Fibroblast of lung (primary cell): ENCODE data around the gene STX1B.

Source experiments
- EZH2 ChIP-seq: IDR thresholded peaks from 2 replicates; pipeline ENCODE4 v1.5.1; 2012; ENCODE audit warnings: low read length, control low read depth, mild to moderate bottlenecking; ENCODE audit errors: missing control alignments
- TF ChIP-seq, protein P1 (sequence below), 2 donors: IDR thresholded peaks in 1 of 2; conservative IDR thresholded peaks in 1 of 2; 1 replicate in 1 of 2; 2 replicates in 1 of 2; pipeline ENCODE4 v1.5.1; 2011 to 2012; ENCODE audit warnings: low read length in 2 of 2, control low read depth in 1 of 2, inconsistent platforms in 1 of 2, low read depth in 1 of 2, mild to moderate bottlenecking in 1 of 2

DNA sequence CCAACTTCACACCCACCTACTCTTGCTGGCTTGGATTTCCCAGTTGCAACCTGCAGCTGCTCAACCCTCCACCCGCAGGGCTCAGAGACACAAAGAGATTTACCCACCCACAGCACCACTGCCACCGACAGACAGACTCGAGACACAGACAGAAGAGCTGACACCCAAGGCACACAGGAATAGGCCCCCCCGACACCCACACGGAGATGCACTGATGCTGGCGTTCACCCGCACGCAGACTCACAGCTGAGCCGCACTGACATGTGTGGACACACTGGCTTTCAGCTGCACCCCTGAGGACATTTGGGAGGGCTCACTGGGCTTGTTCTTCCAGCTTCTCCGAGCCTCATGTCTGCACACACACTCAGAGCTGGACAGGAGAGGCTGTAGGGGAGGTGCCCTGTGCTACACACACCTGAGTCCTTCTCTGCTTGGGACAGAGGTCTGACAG lies 8.2 kb downstream of the STX1B start:
- TF ChIP-seq, protein P1, sequence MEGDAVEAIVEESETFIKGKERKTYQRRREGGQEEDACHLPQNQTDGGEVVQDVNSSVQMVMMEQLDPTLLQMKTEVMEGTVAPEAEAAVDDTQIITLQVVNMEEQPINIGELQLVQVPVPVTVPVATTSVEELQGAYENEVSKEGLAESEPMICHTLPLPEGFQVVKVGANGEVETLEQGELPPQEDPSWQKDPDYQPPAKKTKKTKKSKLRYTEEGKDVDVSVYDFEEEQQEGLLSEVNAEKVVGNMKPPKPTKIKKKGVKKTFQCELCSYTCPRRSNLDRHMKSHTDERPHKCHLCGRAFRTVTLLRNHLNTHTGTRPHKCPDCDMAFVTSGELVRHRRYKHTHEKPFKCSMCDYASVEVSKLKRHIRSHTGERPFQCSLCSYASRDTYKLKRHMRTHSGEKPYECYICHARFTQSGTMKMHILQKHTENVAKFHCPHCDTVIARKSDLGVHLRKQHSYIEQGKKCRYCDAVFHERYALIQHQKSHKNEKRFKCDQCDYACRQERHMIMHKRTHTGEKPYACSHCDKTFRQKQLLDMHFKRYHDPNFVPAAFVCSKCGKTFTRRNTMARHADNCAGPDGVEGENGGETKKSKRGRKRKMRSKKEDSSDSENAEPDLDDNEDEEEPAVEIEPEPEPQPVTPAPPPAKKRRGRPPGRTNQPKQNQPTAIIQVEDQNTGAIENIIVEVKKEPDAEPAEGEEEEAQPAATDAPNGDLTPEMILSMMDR (conservative IDR thresholded peaks at IDR 0.05 in 1 of 2, IDR thresholded peaks at IDR 0.05 in 1 of 2; ENCODE audit: low read depth in 1 of 2, low read length in 2 of 2), result no peak
- TF ChIP-seq EZH2, result no peak
